NCI-H446 treated with DMSO at 0.1 percent for 48 hours (cell line): Measurements from ENCODE around the gene TBXT.

ENCODE experiments used
- DNase-seq: peaks from one replicate; lab custom pipeline; 2025; lab: John Stamatoyannopoulos, UW

The TBXT gene

DNA sequence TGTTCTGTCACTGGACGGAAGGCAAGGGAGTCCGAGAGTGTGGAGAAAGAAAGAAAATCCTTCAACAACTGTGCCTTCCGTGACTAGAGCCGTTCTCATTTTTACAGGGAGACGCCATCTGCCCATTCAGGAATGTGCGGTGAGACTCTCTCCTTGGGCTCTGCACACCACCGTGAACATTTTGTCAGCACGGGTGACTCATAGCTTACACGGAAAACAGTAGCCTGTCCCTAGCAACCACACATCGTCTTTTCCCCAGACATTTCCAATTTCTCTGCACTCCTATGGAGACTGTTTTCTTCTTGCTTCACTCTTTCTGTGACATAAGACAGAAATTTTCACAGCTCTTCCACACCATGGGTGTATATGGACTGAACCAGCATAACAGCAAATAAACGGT is 55.1 kb downstream of the TBXT start:
- no peak for DNase-seq

- DNase-seq, result no peak
Measured at GRCh38 chr6:166109608-166110007, 58.0 kb downstream of the TBXT start.
